ENCODE data around the gene EFHD2.

EFHD2 gene

DNA sequence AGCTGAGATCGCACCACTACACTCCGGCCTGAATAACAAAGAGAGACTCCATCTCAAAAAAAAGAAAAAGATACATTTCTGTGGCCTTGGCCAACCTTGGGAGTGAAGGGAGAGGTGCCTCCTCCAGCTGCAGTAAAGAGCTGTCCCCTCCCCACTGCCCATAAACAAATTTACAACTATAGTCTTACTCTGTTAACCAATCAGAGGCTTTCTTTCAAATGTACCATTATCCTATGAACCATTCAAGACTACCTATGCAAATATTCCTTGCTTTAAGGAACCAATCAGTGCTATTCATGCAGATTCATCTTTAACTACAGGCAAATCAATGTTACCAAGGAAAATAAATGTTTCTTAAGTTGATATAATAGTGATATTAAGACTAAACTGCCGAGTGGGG is 67.2 kb downstream of the EFHD2 start:
- DNase-seq (ENCODE audit: low read depth): no peak

- DNase-seq (ENCODE audit: low read depth): peak; percentile 14
Observed at GRCh38 chr1:15477646-15478212, 68.0 kb downstream of the EFHD2 start.
